Measurements from ENCODE around the gene CDCA5.

Gene CDCA5

GRCh38 chr11:65100674-65101350 is 17.0 kb upstream of the CDCA5 start:
- no peaks in the 10 kb centered on the region for H3K9me3 ChIP-seq (ENCODE audit: insufficient read depth, low read length)
- H2AFZ ChIP-seq (ENCODE audit: low read depth, low read length, severe bottlenecking): no peak overlapping the region
- H3K27ac ChIP-seq (ENCODE audit: low read depth, low read length): no peak overlapping the region
- no peak overlapping the region for H3K4me2 ChIP-seq (ENCODE audit: low read depth, low read length, poor library complexity, severe bottlenecking)
- TF ChIP-seq EZH2phosphoT487 (conservative IDR thresholded peaks at IDR 0.05; ENCODE audit: low read length): no peak
- no peak for TF ChIP-seq CTCF (IDR thresholded peaks at IDR 0.05; ENCODE audit: insufficient read depth, low read length, poor library complexity, severe bottlenecking)
- no peak overlapping the region for H3K9ac ChIP-seq (ENCODE audit: low read length)
- H4K20me1 ChIP-seq (ENCODE audit: low read depth, low read length): no peaks in the 10 kb centered on the region
- no peaks in the 10 kb centered on the region for H3F3A ChIP-seq (ENCODE audit: insufficient read depth)
- peaks cover 37% of the 10 kb centered on the region for H3K79me2 ChIP-seq (ENCODE audit: insufficient read depth, low read length)
- H3K36me3 ChIP-seq (ENCODE audit: low read length): peaks cover 6% of the 10 kb centered on the region; the same call in 1 of the 2 replicates
- no peaks in the 10 kb centered on the region for H3K27me3 ChIP-seq (ENCODE audit: low read length)
- no peak overlapping the region for H3K4me3 ChIP-seq (ENCODE audit: insufficient read depth, low read length, poor library complexity, severe bottlenecking)
- H3K9me2 ChIP-seq (replicated peaks; ENCODE audit: insufficient read depth, low read length): no peaks in the 10 kb centered on the region

GRCh38 chr11:65096926-65097325 is 13.1 kb upstream of the CDCA5 start:
- Histone ChIP-seq H3K27ac (ENCODE audit: low read depth, low read length) (no peak overlapping the region; the same call in 1 of the 2 replicates), H2AFZ (ENCODE audit: low read depth, low read length, severe bottlenecking) (no peak overlapping the region), H3K9me2 (replicated peaks; ENCODE audit: insufficient read depth, low read length) (no peaks in the 10 kb centered on the region), H3F3A (ENCODE audit: insufficient read depth) (peaks cover 7% of the 10 kb centered on the region), H3K27me3 (ENCODE audit: low read length) (no peaks in the 10 kb centered on the region), H3K9me3 (ENCODE audit: insufficient read depth, low read length) (no peaks in the 10 kb centered on the region), H3K4me2 (ENCODE audit: low read depth, low read length, poor library complexity, severe bottlenecking) (peak overlapping the region; percentile 76), H3K79me2 (ENCODE audit: insufficient read depth, low read length) (peaks cover 33% of the 10 kb centered on the region), H4K20me1 (ENCODE audit: low read depth, low read length) (no peaks in the 10 kb centered on the region), H3K9ac (ENCODE audit: low read length) (peak overlapping the region; percentile 77), H3K4me3 (ENCODE audit: insufficient read depth, low read length, poor library complexity, severe bottlenecking) (peak overlapping the region; percentile 82), H3K36me3 (ENCODE audit: low read length) (peaks cover 6% of the 10 kb centered on the region; the same call in 1 of the 2 replicates)
- no peak for TF ChIP-seq CTCF (IDR thresholded peaks at IDR 0.05; ENCODE audit: insufficient read depth, low read length, poor library complexity, severe bottlenecking)

GRCh38 chr11:65095974-65096806 is 12.3 kb upstream of the CDCA5 start, which contains the start of gene VPS51:
VPS51 (plus strand) TSS chr11:65096214; CDS start chr11:65096251, 37 bp downstream.
- Histone ChIP-seq H4K20me1 (ENCODE audit: low read depth, low read length) (no peaks in the 10 kb centered on the region), H3K79me2 (ENCODE audit: insufficient read depth, low read length) (peaks cover 33% of the 10 kb centered on the region), H3K4me3 (ENCODE audit: insufficient read depth, low read length, poor library complexity, severe bottlenecking) (peak within 1 kb of the TSS; percentile 82), H3K9me3 (ENCODE audit: insufficient read depth, low read length) (no peaks in the 10 kb centered on the region), H3K9ac (ENCODE audit: low read length) (peak within 1 kb of the TSS; percentile 77), H3K4me2 (ENCODE audit: low read depth, low read length, poor library complexity, severe bottlenecking) (peak within 1 kb of the TSS; percentile 76), H3K9me2 (replicated peaks; ENCODE audit: insufficient read depth, low read length) (no peaks in the 10 kb centered on the region), H3F3A (ENCODE audit: insufficient read depth) (peaks cover 9% of the 10 kb centered on the region), H2AFZ (ENCODE audit: low read depth, low read length, severe bottlenecking) (peak within 1 kb of the TSS; percentile 89), H3K27me3 (ENCODE audit: low read length) (no peaks in the 10 kb centered on the region), H3K27ac (ENCODE audit: low read depth, low read length) (peak within 1 kb of the TSS; percentile 53), H3K36me3 (ENCODE audit: low read length) (peaks cover 6% of the 10 kb centered on the region; the same call in 1 of the 2 replicates)
- TF ChIP-seq EZH2phosphoT487 (conservative IDR thresholded peaks at IDR 0.05; ENCODE audit: low read length) (no peak), CTCF (IDR thresholded peaks at IDR 0.05; ENCODE audit: insufficient read depth, low read length, poor library complexity, severe bottlenecking) (no peak)

Data from SU-DHL-6 (cell line).